Activated gamma-delta T cell treated with Interleukin-2 at 50 U/mL for 16 hours (primary cell): Measurements from ENCODE around the gene NME5.
A peak's percentile ranks its signal among the peaks of the same experiment; 100 is the strongest.
"Not testable (repeated sequence)": the region's sequence is repeated elsewhere in the genome, so short reads cannot be mapped to it uniquely, and the experiment has no call there.

ENCODE experiments used
- DNase-seq: peaks from one replicate; pipeline ENCODE4 v3.0.0-alpha.2; 2020

NME5 gene

DNA sequence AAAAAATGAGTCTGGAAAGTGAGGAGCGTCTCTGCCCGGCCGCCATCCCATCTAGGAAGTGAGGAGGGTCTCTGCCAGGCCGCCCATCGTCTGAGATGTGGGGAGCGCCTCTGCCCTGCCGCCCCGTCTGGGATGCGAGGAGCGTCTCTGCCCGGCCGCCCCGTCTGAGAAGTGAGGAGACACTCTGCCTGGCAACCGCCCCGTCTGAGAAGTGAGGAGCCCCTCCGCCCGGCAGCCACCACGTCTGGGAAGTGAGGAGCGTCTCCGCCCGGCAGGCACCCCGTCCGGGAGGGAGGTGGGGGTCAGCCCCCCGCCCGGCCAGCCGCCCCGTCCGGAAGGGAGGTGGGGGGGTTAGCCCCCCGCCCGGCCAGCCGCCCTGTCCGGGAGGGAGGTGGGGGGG, 69.2 kb downstream of the NME5 start:
- not testable (repeated sequence) for DNase-seq

DNA sequence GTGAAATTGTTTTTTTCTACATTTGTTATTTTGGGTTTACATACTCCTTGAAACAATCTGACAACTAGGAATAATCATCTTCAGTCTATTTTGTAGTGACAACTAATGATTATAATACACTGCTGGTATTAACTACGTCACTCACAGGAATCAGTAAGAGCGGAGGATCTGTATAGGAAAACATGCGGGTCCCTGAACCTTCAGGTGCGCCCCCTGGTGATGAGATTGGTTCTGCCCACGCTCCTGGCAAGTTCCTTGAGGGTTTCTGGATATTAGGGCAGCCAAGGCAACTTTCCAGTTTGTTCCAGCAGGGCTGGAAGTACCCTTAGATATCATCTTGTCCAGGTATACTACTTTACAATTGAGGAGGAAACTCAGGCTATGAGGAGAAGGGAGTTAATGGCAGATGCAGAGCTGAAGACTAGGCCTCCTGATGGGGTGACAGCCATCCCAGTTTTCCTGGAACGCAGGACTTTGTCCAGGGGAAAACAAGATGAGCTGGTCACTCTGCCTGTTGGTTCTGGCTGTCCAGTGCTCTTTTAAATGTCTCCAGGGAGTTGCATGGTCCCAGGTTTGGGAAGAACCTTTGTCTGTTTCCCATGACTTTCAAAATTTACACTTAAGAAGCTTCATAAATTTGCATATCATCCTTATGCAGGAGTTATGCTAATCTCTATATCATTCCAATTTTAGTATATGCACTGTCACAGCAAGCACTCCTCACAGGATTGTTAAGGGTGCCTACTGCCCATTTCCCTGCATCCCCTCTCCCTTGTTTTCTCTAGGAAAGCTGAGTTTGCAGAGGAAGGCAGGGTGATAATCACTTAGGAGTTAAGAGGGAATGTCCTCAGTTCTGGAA, 70.3 kb downstream of the NME5 start:
- DNase-seq, result peak; percentile 62

DNA sequence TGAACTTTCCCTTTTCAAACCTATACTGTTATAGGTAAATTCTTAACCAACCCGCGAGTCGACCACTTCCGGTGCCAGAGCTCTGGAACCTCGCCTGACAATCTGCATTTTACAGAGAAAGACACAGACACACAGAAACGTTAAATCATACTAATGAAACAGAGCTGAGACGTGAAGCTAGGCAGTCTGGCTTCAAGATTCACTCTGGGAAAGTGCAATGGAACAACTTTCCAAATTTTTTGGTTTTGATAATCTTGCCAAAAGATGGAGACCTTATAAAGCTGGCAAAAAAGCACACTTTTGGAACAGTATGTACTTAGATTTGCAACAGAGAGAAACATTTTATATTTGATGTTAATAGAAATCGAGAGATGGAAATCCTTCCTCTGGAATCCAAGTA, 71.3 kb downstream of the NME5 start:
- DNase-seq, result no peak
